ENCODE data around the gene KAT5. TPM values are rescaled to one million over a fixed set of nuclear protein-coding genes. Genes with fewer than 3 reads are reported as not detected.
"Not testable (repeated sequence)": the region's sequence is repeated elsewhere in the genome, so short reads cannot be mapped to it uniquely, and the experiment has no call there.

The KAT5 gene
- polyA plus RNA-seq (2012; ENCODE audit: missing spikeins), result 29.7 TPM

- DNase-seq (ENCODE audit: insufficient read length) (peak; percentile 89), FAIRE-seq (peak; percentile 99)
- peak; percentile 85; the same call in 1 of the 2 replicates for TF ChIP-seq POLR2AphosphoS5 (IDR thresholded peaks at IDR 0.05; ENCODE audit: low read depth, low read length)
- TF ChIP-seq POLR2A (IDR thresholded peaks at IDR 0.05; ENCODE audit: low read depth, low read length), result peak; percentile 83; the same call in 1 of the 2 replicates
- peak; percentile 85; the same call in 1 of the 2 replicates for TF ChIP-seq TAF1 (IDR thresholded peaks at IDR 0.05; ENCODE audit: borderline replicate concordance, low read depth, low read length)
These were observed at the start of gene KAT5 for GRCh38 chr11:65711785-65712632. Gene KAT5 (plus strand): TSS chr11:65712252. CDS start chr11:65712268, 16 bp downstream.

GRCh38 chr11:65662799-65663638, 49.0 kb upstream of the KAT5 start, which contains the start of gene RELA:
Gene RELA (minus strand): TSS chr11:65662916. CDS start chr11:65662832, 84 bp downstream.
- FAIRE-seq (peak; percentile 99), DNase-seq (ENCODE audit: insufficient read length) (peak; percentile 92)
- TF ChIP-seq POLR2A (IDR thresholded peaks at IDR 0.05; ENCODE audit: low read depth, low read length), result peak; percentile 78
- no peak for TF ChIP-seq TAF1 (IDR thresholded peaks at IDR 0.05; ENCODE audit: borderline replicate concordance, low read depth, low read length)
- TF ChIP-seq POLR2AphosphoS5 (IDR thresholded peaks at IDR 0.05; ENCODE audit: low read depth, low read length), result peak; percentile 51; the same call in 1 of the 2 replicates

GRCh38 chr11:65663639-65664200, 48.3 kb upstream of the KAT5 start:
- DNase-seq (ENCODE audit: insufficient read length), result no peak
- 0 out of 2 replicates have a peak, but pooled peaks have one; percentile 4 for TF ChIP-seq POLR2A (IDR thresholded peaks at IDR 0.05; ENCODE audit: low read depth, low read length)
- TF ChIP-seq POLR2AphosphoS5 (IDR thresholded peaks at IDR 0.05; ENCODE audit: low read depth, low read length), result no peak
- peak; percentile 90 for FAIRE-seq

GRCh38 chr11:65672180-65672860, 39.7 kb upstream of the KAT5 start:
- FAIRE-seq, result no peak

GRCh38 chr11:65672982-65673381, 39.1 kb upstream of the KAT5 start:
- DNase-seq (ENCODE audit: insufficient read length), result no peak
- FAIRE-seq, result no peak
- TF ChIP-seq POLR2A (IDR thresholded peaks at IDR 0.05; ENCODE audit: low read depth, low read length), result no peak
- TF ChIP-seq POLR2AphosphoS5 (IDR thresholded peaks at IDR 0.05; ENCODE audit: low read depth, low read length), result no peak

More at GRCh38 chr11:65672180-65672860, 39.7 kb upstream of the KAT5 start:
- no peak for TF ChIP-seq POLR2A (IDR thresholded peaks at IDR 0.05; ENCODE audit: low read depth, low read length)
- TF ChIP-seq TAF1 (IDR thresholded peaks at IDR 0.05; ENCODE audit: borderline replicate concordance, low read depth, low read length), result no peak
- TF ChIP-seq POLR2AphosphoS5 (IDR thresholded peaks at IDR 0.05; ENCODE audit: low read depth, low read length), result no peak
- no peak for DNase-seq (ENCODE audit: insufficient read length)

GRCh38 chr11:65680192-65680743, 31.8 kb upstream of the KAT5 start:
- no peak for TF ChIP-seq POLR2A (IDR thresholded peaks at IDR 0.05; ENCODE audit: low read depth, low read length)
- no peak for TF ChIP-seq POLR2AphosphoS5 (IDR thresholded peaks at IDR 0.05; ENCODE audit: low read depth, low read length)
- DNase-seq (ENCODE audit: insufficient read length), result no peak
- FAIRE-seq, result no peak

GRCh38 chr11:65683480-65683879, 28.6 kb upstream of the KAT5 start:
- FAIRE-seq, result not testable (repeated sequence)

GRCh38 chr11:65685981-65686380, 26.1 kb upstream of the KAT5 start:
- FAIRE-seq, result no peak
- TF ChIP-seq POLR2A (IDR thresholded peaks at IDR 0.05; ENCODE audit: low read depth, low read length) (no peak), TAF1 (IDR thresholded peaks at IDR 0.05; ENCODE audit: borderline replicate concordance, low read depth, low read length) (no peak), POLR2AphosphoS5 (IDR thresholded peaks at IDR 0.05; ENCODE audit: low read depth, low read length) (no peak)

More at GRCh38 chr11:65683480-65683879, 28.6 kb upstream of the KAT5 start:
- not testable (repeated sequence) for DNase-seq (ENCODE audit: insufficient read length)

GRCh38 chr11:65691847-65692246, 20.2 kb upstream of the KAT5 start:
- FAIRE-seq; DNase-seq (ENCODE audit: insufficient read length): not testable (repeated sequence)

More at GRCh38 chr11:65685981-65686380, 26.1 kb upstream of the KAT5 start:
- no peak for DNase-seq (ENCODE audit: insufficient read length)

GRCh38 chr11:65692367-65692766, 19.7 kb upstream of the KAT5 start:
- no peak for FAIRE-seq
- DNase-seq (ENCODE audit: insufficient read length), result no peak
- TF ChIP-seq POLR2AphosphoS5 (IDR thresholded peaks at IDR 0.05; ENCODE audit: low read depth, low read length) (no peak), TAF1 (IDR thresholded peaks at IDR 0.05; ENCODE audit: borderline replicate concordance, low read depth, low read length) (no peak), POLR2A (IDR thresholded peaks at IDR 0.05; ENCODE audit: low read depth, low read length) (no peak)

Data from GM12892 (cell line).